Right hindlimb (tissue), 1 donor: Measurements from ENCODE around the gene B3GALNT1.

Experiments
- DNase-seq: peaks from one replicate; pipeline ENCODE4 v3.0.0-alpha.2; 2018

The B3GALNT1 gene, protein sequence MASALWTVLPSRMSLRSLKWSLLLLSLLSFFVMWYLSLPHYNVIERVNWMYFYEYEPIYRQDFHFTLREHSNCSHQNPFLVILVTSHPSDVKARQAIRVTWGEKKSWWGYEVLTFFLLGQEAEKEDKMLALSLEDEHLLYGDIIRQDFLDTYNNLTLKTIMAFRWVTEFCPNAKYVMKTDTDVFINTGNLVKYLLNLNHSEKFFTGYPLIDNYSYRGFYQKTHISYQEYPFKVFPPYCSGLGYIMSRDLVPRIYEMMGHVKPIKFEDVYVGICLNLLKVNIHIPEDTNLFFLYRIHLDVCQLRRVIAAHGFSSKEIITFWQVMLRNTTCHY

DNA sequence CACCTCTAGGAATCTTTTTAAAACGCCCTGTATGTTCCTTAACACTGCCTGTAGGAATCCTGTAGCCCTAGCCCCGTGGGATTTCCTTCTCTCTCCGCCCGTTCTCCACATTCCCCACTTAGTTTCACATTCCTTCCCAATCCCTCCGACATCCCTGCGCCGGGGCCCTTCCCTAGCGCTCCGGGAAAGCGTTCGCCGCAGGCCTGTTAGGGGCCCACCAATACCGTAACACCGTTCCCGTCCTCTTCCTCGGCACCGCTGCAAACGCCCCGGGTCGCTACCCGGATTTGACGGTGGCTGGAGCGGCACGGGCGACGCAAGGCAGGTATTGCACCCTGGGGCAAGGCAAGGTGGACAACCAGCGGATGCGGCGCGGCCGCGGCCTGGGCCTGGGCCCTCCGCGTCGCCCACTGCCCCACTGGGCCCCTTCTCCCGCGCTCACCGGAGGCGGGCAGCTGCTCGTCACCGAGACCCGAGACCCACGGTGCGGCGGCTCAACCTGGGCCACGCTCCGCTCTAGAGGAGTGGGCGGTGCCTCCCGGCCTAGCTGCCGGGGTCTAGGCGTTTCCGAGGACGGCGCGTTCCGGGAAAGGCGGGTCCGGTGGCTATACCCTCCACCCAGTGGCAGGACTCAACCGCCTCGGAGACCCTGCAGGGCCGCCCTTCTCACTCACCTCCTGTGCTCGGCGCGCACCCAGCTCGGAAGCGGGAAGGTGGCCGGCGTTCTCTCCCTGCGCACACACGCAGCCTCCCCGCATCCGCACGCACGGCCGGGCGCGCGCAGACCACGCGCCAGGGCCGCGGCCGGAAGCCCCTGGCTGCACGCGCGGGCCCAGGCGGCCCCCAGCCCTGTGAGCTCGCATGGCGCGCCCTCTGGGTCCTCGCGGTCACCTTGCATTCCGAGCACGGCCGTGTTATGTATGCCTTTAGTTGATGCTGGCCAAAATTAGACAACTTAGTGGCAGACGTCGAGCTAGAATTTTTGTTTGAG is at the start of gene B3GALNT1:
Gene B3GALNT1 (minus strand): TSS at position 789 of the 991 bp plus-strand sequence. CDS start 18,595 bp downstream, outside the sequence.
- DNase-seq, result peak; percentile 82

DNA sequence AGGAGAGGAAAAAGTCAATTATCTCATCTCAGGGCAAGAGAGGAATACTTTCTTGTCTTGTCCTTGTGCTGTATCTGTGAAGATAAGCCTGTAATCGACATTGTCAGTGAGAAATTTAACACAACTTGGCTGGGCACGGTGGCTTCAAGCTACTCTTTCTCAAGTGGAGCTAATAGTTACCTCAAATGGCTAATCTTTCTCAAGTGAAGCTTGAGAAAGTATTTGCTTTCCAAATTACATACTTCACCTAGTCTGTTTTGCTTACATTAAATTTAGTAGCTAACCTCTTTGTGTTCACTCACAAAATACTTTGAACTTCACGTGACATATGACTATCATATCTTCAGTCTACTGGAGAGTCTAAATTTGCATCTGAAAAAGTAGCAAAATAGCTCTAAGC is 48.3 kb upstream of the B3GALNT1 start:
- no peak for DNase-seq

DNA sequence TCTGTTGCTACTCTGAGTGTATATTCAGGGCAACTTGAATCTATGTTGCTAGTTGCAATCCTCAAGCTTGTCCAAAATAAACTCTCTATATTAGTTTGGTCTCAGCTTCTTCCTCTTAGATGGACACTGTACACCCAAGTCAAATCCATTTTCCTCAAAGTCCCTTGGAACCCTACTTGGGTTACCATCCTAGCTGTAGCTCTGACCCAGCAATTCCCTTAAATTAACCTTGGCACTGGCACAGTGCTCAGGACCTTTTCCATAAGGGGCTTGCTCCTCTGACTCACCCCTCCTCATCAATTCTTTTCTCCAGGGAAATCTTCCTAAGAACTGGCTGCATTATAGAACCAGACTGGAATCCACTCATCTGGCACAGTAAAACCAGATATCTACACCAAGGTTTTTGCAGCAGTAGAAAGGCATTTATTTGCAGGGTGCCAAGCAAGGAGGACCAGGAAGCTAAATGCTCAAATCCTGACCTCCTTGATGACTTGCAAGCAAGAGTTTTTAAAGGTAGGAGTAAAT is 44.9 kb upstream of the B3GALNT1 start:
- DNase-seq, result no peak

DNA sequence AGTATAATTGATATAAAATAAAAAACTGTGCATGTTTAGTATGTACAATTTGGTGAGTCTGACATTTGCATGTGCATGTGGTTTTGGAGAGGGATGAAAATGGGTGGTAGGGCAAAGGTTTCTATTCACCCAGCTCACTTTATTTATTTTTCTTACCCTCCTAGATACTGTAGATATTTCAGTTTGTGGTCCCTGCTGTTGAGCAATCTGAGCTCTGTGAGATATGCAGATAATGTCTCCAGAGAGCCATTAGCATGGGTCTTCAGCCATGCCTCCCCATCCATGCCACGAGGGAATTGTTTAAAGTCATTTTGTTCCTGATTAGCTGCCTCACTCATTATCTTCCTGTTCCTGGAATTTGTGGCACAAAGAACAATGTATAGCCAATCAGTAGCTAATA is 44.4 kb upstream of the B3GALNT1 start:
- DNase-seq, result no peak

DNA sequence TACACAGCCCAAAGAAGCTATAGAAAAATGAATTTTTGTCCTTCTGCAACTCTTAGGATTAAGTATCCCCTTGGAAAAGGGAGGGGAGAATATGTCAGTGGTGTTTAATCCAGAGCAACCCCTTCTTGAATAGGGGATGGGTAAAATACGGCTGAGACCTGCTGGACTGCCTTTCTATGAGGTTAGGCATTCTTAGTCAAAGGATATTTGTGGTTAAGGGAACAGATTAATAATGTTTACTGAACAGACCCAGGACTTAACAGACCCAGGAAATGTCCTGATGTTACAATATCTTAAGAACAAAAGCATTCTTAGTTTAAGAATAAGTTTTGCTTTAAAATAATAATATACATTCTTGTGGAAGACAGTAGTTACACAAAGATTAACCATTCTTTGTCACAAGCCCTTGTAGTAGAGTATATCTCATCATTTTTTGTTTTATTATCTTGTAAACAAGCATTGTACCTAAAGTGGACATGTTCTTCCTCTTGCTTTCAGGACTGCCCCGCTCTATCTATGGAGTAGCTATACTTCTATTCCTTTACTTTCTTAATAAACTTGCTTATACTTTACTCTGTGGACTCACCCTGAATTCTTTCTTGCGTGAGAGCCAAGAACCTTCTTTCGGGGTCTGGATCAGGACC is 43.8 kb upstream of the B3GALNT1 start:
- DNase-seq, result no peak

DNA sequence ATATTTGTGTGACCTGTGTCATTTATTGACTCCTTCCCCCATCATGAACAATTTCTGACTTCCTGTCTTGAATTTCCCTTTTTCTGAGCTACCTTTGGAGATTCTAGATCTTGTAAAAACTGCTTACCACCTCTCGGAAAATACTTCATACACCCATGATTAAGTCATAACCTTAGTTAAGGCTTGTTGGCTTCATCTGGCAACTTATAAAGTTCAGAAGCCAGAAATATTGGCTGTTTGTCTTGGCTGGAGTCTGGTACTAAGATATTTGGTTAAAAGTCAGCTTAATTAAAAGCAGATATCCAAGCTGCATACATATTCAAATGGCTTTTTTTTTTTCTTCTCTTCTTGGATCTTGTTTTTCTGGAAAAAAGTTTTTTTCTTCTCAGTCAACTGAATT is 37.3 kb upstream of the B3GALNT1 start:
- no peak for DNase-seq

DNA sequence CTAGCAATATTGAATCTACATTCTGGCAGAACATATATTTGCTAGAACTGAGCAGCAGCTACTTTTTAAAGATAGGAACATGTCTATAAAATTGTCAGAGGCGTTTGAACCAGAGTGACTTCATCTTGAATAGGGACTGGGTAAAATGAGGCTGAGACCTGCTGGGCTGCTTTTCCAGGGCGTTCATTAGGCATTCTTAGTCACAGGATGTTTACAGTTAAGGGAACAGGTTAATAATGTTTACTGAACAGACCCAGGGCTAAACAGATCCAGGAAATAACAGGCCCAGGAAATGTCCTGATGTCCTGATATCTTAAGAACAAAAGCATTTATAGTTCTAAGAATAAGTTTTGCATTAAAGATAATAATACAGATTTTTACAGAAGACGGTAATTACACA is 34.5 kb upstream of the B3GALNT1 start:
- DNase-seq, result no peak

DNA sequence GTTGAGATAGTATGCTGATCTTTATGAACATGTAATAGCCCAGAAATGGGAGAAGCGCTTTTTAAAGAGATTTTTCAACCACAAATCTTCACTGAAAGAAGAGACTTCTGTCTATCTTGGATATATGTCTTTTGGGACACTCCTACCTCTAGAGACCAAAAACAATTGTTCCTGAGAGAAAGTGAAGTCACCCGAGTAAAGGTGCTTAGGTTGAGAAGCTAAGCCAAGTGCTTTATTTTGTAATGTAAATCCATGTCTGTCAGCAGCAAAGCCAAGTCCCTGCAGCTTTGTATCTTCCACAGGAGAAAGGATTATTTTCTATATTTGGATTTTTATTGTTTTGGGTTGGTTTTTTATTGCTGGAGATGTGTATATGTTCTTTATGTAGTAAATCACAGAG is 32.1 kb upstream of the B3GALNT1 start:
- no peak for DNase-seq

DNA sequence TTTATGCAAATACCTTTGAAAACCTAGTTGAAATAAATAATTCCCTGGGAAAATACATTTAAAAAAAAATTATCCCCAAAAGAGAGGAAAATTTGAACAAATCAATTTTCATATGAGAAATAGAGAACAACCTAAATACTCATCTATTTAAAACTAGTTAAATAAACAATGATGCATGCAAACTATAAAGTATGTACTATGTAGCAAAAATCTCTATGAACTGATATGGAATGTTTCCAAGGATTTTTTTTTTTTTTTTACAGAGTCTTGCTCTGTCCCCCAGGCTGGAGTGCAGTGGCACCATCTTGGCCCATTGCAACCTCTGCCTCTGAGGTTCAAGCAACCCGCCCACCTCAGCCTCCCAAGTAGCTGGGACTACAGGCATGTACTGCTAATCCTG is 27.2 kb upstream of the B3GALNT1 start:
- DNase-seq, result no peak

DNA sequence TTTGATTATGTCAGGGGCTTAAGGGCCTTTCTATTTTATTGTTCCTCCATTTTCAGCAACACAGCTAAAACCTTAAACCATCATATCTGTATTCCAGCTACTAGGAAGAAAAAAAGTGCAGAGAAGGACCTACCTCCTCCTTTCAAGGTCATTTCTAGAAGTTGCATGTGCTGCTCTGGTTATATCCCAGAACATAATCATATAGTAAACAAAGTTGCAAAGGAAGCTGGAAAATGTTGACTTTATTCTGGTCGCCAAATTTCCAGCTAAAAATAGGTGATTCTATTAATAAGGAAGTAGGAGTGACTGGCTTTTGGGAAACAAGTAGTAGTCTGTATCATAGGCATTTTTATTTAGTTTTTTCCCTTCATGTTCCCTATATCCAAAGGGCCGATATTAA is 21.3 kb upstream of the B3GALNT1 start:
- no peak for DNase-seq

DNA sequence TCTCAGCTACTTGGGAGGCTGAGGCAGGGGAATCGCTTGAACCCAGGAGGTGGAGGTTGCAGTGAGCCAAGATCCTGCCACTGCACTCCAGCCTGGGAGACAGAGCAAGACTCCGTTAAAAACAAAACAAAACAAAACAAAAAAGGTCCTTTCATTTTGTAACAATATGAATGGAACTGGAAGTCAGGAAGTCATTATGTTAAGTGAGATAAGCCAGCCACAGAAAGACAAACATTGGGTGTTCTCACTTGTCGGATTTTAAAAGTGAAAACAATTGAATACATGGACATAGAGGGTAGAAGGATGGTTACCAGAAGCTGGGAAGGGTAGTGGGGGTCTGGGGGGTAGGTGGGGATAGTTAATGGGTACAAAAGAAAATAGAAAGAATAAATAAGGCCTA is 12.5 kb upstream of the B3GALNT1 start:
- no peak for DNase-seq

DNA sequence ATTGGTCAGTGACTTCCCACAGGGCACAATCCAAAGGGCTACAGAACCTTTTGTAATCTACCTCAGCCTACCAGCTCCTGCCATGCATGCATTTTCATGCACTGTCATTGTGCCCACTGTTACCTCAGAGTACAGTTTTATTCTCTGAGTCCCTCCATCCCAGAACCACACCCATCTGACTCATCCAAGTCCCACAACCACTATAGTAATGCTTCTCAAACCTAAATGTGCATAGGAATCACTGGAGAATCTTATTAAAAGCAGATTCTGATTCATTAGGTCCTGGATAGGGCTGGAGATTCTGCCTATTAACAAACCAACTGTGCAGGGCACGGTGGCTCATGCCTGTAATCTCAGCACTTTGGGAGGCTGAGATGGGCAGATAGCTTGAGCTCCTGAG is 3.7 kb upstream of the B3GALNT1 start:
- no peak for DNase-seq

DNA sequence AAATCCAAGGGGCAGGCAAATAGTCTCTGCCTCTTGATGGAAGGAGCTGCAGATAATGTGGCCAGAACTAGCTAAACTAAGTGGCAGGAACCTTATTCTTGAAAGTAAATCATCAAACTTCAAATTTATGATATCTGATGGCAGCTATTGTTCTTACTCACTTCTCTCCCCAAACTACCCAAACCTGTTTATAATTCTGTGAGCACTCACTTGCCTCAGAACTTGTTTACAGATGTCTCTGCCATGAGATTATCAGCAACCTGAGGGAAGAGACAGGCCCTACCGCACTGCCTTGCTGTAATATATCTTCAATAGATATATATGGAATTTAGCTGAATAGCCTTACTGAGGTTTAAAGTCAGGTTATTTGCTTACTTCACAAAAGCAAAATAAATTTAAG is 2.2 kb upstream of the B3GALNT1 start:
- no peak for DNase-seq

DNA sequence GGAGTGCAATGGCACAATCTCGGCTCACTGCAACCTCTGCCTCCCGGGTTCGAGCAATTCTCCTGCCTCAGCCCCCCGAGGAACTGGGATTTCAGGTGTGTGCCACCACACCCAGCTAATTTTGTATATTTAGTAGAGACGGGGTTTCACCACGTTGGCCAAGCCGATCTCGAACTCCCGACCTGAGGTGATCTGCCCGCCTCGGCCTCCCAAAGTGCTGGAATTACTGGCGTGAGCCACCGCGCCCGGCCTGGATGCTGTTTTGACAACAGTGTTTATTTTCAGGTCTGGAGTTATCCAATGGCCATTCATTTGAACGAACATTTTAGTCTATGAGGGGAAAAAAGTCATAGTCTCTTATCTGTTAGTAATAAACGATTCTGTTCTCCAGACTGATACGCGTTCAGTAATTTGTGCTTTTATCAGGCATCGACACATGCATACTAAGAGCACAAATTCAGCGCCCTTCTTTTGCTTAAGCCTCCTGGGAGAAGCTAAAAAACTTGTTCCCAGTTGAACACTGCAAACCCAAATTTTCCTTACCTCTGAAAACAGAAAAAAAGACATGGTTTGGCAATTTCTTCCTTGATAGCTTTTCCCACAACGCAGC is 1.3 kb downstream of the B3GALNT1 start:
- DNase-seq, result no peak

DNA sequence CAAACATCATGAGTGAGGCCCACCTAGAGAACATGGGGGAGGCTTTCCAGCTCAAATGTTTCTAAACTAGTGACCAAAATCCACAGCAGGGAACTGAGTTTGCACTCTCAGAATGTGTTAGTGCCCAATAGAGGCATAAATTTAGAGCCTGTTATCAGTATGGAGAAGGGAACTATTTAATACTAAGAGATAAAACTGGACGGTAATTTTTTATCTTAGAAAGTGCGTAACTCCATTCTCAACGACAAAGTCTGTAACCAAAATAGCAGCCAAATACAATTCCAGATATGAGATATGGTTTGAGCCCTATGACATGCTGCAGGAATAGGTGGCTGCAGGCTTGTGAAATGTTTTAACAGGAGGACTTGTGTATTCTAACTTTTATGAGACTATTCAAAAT is 3.5 kb downstream of the B3GALNT1 start:
- no peak for DNase-seq

DNA sequence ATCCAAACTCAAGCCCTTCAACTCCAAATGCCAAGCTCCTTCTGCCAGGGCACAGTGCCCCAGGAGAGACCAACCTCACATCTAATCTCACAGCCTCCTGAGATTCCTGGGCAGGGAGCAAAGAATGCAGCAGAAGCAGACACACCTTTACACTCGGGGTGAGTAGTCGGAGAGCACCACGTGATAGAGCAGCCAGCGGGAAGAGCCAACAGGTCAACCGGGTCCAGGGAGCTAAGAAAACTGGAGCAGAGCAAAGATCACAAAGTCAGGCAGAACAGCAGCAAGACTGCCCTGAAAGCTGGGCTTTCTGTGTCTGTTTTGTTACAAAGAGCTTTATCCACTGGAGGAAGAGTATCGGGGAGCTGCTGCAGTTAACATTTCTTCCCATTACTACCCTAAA is 4.2 kb downstream of the B3GALNT1 start:
- DNase-seq, result no peak

DNA sequence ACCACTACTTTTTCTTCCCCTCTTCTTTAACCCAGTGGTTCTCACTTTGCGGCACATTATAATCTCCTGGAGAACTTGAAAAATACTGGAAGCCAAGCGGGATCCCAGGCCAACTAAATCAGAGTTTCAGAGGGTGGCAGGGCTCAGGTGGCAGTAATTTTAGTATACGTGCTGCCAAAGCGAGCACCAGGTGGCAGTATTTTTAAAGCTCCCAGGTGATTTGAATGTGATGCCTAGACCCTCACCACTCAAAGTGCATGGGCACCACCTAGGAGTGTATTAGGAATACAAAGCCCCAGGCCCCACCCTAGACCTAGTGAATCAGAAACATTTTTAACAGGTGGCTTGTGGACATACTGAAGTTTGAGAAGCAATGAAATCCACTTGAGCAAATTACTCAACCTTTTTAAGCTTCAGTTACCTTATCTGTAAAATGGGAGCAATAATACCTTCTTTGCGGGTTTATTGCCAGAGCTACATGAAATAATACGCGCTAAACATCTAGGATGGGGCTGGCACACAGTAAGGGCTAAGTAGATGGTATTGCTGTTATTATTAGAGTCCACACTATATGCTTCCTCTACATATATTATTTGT is 8.3 kb downstream of the B3GALNT1 start:
- no peak for DNase-seq

DNA sequence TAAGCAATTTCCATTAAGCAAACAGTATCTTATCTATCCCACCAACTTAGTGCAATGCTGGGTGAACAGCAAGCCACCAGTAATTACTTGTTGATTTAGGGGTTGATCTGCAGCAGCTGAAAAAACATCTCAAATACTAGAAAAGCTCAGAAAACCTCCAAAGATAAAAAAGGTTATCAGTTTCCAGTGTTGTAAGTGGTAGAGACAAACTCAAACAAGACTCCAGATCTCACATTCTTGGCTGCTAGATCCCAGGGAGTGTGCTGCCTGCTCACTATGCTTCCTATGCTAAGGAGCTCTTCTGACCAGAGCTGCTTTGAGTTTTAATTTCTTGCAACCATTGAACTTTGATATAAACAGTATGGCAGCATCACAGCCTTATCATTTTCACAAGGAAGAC is 11.3 kb downstream of the B3GALNT1 start:
- no peak for DNase-seq

DNA sequence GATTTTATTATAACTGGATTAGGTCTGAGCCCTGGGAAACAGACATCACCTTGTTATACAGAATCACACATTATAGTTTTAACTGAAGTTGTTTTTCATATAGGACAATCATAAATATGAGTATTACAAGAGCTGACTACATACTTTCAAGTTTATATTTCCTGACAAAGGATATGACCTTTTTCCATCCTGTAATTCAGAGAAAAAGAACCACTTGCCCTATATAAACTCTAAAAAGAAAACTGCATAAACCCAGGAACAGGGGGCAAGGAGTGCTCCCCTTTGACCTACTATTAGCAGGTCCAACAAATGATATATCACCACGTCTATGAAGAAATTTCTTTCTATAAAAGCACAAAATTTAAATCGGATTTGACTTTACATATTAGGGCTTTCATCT is 20.9 kb downstream of the B3GALNT1 start:
- no peak for DNase-seq

DNA sequence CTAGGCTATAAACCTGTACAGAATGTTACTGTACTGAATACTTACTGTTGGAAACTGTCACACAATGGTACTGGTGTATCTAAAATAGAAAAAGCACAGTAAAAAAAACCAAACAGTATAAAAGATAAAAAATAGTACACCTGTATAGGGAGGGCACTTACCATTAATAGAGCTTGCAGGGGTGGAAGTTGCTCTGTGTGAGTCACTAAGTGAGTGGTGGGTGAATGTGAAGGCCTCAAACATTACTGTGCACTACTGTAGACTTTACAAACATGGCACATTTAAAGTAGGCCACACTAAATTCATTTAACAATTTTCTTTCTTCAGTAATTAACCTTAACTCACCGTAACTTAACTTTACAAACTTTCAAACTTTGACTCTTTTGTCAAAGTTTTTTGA is 22.0 kb downstream of the B3GALNT1 start:
- DNase-seq, result no peak

DNA sequence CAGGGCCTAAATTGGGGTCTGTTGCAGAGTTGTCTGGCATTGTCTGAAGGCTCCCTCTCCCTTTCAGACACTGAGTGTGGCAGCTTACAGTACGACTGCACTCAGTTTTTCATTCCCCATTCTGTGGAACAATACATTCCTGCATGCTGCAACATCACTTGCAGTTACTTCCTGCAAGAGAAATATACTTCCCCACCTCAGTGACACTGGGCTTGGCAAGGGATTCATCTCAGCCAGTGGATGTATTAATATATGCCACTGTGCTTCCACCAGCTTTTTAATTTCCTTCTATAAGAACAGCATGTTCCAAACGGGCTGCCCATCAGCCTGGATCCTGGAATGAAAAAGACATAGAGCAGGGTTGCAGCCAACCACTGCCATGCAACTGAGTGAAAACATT is 23.1 kb downstream of the B3GALNT1 start:
- DNase-seq, result no peak

DNA sequence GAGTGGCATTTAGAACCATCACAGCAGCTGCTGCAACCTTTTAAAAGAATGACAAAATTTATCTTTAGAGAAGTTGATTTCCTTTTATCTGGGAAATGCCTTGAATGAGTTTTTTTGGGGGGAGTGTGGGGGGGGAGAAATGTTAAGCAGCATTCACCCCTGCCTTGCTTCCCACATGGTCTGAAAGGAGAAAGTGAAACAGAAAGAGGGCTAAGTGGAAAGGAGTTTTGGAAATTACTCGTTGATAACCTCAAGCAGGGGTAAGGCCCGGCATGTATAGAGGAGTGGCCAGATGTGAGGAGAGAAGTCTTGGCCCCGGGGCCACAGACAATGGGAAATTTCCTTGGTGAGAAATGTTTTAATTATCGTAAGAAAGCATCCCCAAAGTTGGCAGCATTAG is 23.5 kb downstream of the B3GALNT1 start:
- DNase-seq, result no peak
